Measurements from ENCODE around the gene C18orf54. TPM values are rescaled to one million over a fixed set of nuclear protein-coding genes. Genes with fewer than 3 reads are reported as not detected.
"Not testable (repeated sequence)": the region's sequence is repeated elsewhere in the genome, so short reads cannot be mapped to it uniquely, and the experiment has no call there.

The C18orf54 gene
- total RNA-seq, 1 experiment from 2014 or later: 14.3 TPM

- no peaks in the 10 kb centered on the region for H3K27me3 ChIP-seq (ENCODE audit: low read length)
- H3K9me3 ChIP-seq (ENCODE audit: low read length): no peaks in the 10 kb centered on the region
- H3K36me3 ChIP-seq (ENCODE audit: insufficient read depth, low read length): peaks cover 41% of the 10 kb centered on the region
- H3K79me2 ChIP-seq (ENCODE audit: low read length): no peaks in the 10 kb centered on the region
- H3K4me1 ChIP-seq (ENCODE audit: low read length): no peaks in the 10 kb centered on the region
- no peak for DNase-seq
- no peaks in the 10 kb centered on the region for H3K9me2 ChIP-seq (replicated peaks; ENCODE audit: insufficient read depth, low read length)
- no peak overlapping the region for H3K27ac ChIP-seq (ENCODE audit: low read length)
- no peak overlapping the region for H3K4me3 ChIP-seq (ENCODE audit: low read length)
- no peak overlapping the region for H3K4me2 ChIP-seq (ENCODE audit: low read depth, low read length, poor library complexity, severe bottlenecking)
- no peak overlapping the region for H3K9ac ChIP-seq (ENCODE audit: low read length)
- no peaks in the 10 kb centered on the region for H4K20me1 ChIP-seq (ENCODE audit: insufficient read depth, low read depth, low read length)
- no peak overlapping the region for H2AFZ ChIP-seq (ENCODE audit: low read length)
Observed at GRCh38 chr18:54378057-54378456, 20.4 kb downstream of the C18orf54 start.

GRCh38 chr18:54381640-54382039, 23.9 kb downstream of the C18orf54 start:
- Histone ChIP-seq H2AFZ (ENCODE audit: low read length) (no peak overlapping the region), H3K27ac (ENCODE audit: low read length) (no peak overlapping the region), H4K20me1 (ENCODE audit: insufficient read depth, low read depth, low read length) (no peaks in the 10 kb centered on the region), H3K4me3 (ENCODE audit: low read length) (no peak overlapping the region), H3K9me2 (replicated peaks; ENCODE audit: insufficient read depth, low read length) (no peaks in the 10 kb centered on the region), H3K4me1 (ENCODE audit: low read length) (no peaks in the 10 kb centered on the region), H3K9ac (ENCODE audit: low read length) (no peak overlapping the region), H3K4me2 (ENCODE audit: low read depth, low read length, poor library complexity, severe bottlenecking) (no peak overlapping the region), H3K27me3 (ENCODE audit: low read length) (no peaks in the 10 kb centered on the region), H3K36me3 (ENCODE audit: insufficient read depth, low read length) (peaks cover 22% of the 10 kb centered on the region; the same call in 1 of the 2 replicates), H3K9me3 (ENCODE audit: low read length) (no peaks in the 10 kb centered on the region), H3K79me2 (ENCODE audit: low read length) (no peaks in the 10 kb centered on the region)
- no peak for DNase-seq

- DNase-seq: no peak
- Histone ChIP-seq H3K4me2 (ENCODE audit: low read depth, low read length, poor library complexity, severe bottlenecking) (no peak overlapping the region), H3K9me2 (replicated peaks; ENCODE audit: insufficient read depth, low read length) (no peaks in the 10 kb centered on the region), H3K36me3 (ENCODE audit: insufficient read depth, low read length) (peaks cover 22% of the 10 kb centered on the region; the same call in 1 of the 2 replicates), H2AFZ (ENCODE audit: low read length) (no peak overlapping the region), H3K27ac (ENCODE audit: low read length) (no peak overlapping the region), H3K4me3 (ENCODE audit: low read length) (no peak overlapping the region), H3K9me3 (ENCODE audit: low read length) (no peaks in the 10 kb centered on the region), H3K9ac (ENCODE audit: low read length) (no peak overlapping the region), H4K20me1 (ENCODE audit: insufficient read depth, low read depth, low read length) (no peaks in the 10 kb centered on the region), H3K4me1 (ENCODE audit: low read length) (no peaks in the 10 kb centered on the region), H3K79me2 (ENCODE audit: low read length) (no peaks in the 10 kb centered on the region), H3K27me3 (ENCODE audit: low read length) (no peaks in the 10 kb centered on the region)
Observed at GRCh38 chr18:54382076-54382475, 24.4 kb downstream of the C18orf54 start.

GRCh38 chr18:54382733-54383252, 25.1 kb downstream of the C18orf54 start:
- no peaks in the 10 kb centered on the region for H4K20me1 ChIP-seq (ENCODE audit: insufficient read depth, low read depth, low read length)
- H3K9ac ChIP-seq (ENCODE audit: low read length): no peak overlapping the region
- peaks cover 2% of the 10 kb centered on the region for H3K4me1 ChIP-seq (ENCODE audit: low read length)
- H3K4me3 ChIP-seq (ENCODE audit: low read length): no peak overlapping the region
- no peak for DNase-seq
- H3K36me3 ChIP-seq (ENCODE audit: insufficient read depth, low read length): peaks cover 18% of the 10 kb centered on the region; the same call in 1 of the 2 replicates
- H3K9me2 ChIP-seq (replicated peaks; ENCODE audit: insufficient read depth, low read length): no peaks in the 10 kb centered on the region
- H3K4me2 ChIP-seq (ENCODE audit: low read depth, low read length, poor library complexity, severe bottlenecking): no peak overlapping the region
- H3K79me2 ChIP-seq (ENCODE audit: low read length): no peaks in the 10 kb centered on the region
- H3K27me3 ChIP-seq (ENCODE audit: low read length): no peaks in the 10 kb centered on the region
- no peak overlapping the region for H2AFZ ChIP-seq (ENCODE audit: low read length)
- no peaks in the 10 kb centered on the region for H3K9me3 ChIP-seq (ENCODE audit: low read length)
- H3K27ac ChIP-seq (ENCODE audit: low read length): no peak overlapping the region

GRCh38 chr18:54386043-54386442, 28.3 kb downstream of the C18orf54 start:
- no peaks in the 10 kb centered on the region for H3K27me3 ChIP-seq (ENCODE audit: low read length)
- H3K4me1 ChIP-seq (ENCODE audit: low read length): peaks cover 13% of the 10 kb centered on the region
- no peak overlapping the region for H3K27ac ChIP-seq (ENCODE audit: low read length)
- no peaks in the 10 kb centered on the region for H4K20me1 ChIP-seq (ENCODE audit: insufficient read depth, low read depth, low read length)
- H3K4me2 ChIP-seq (ENCODE audit: low read depth, low read length, poor library complexity, severe bottlenecking): no peak overlapping the region
- peaks cover 7% of the 10 kb centered on the region; the same call in 1 of the 2 replicates for H3K36me3 ChIP-seq (ENCODE audit: insufficient read depth, low read length)
- no peak overlapping the region for H3K4me3 ChIP-seq (ENCODE audit: low read length)
- no peak for DNase-seq
- H2AFZ ChIP-seq (ENCODE audit: low read length): no peak overlapping the region
- H3K9ac ChIP-seq (ENCODE audit: low read length): no peak overlapping the region
- no peaks in the 10 kb centered on the region for H3K79me2 ChIP-seq (ENCODE audit: low read length)
- no peaks in the 10 kb centered on the region for H3K9me3 ChIP-seq (ENCODE audit: low read length)
- no peaks in the 10 kb centered on the region for H3K9me2 ChIP-seq (replicated peaks; ENCODE audit: insufficient read depth, low read length)

GRCh38 chr18:54386800-54387495, 29.2 kb downstream of the C18orf54 start:
- not testable (repeated sequence) for H3K4me3 ChIP-seq (ENCODE audit: low read length); H3K9me2 ChIP-seq (replicated peaks; ENCODE audit: insufficient read depth, low read length); H3K27ac ChIP-seq (ENCODE audit: low read length); H2AFZ ChIP-seq (ENCODE audit: low read length); H3K4me2 ChIP-seq (ENCODE audit: low read depth, low read length, poor library complexity, severe bottlenecking); H3K9ac ChIP-seq (ENCODE audit: low read length); H3K27me3 ChIP-seq (ENCODE audit: low read length); H4K20me1 ChIP-seq (ENCODE audit: insufficient read depth, low read depth, low read length); H3K9me3 ChIP-seq (ENCODE audit: low read length); H3K36me3 ChIP-seq (ENCODE audit: insufficient read depth, low read length); DNase-seq; H3K79me2 ChIP-seq (ENCODE audit: low read length)
- peaks cover 13% of the 10 kb centered on the region for H3K4me1 ChIP-seq (ENCODE audit: low read length)

GRCh38 chr18:54387631-54388030, 29.9 kb downstream of the C18orf54 start:
- peaks cover 19% of the 10 kb centered on the region for H3K4me1 ChIP-seq (ENCODE audit: low read length)
- no peaks in the 10 kb centered on the region for H3K27me3 ChIP-seq (ENCODE audit: low read length)
- no peak overlapping the region for H2AFZ ChIP-seq (ENCODE audit: low read length)
- H3K27ac ChIP-seq (ENCODE audit: low read length): no peak overlapping the region
- no peaks in the 10 kb centered on the region for H3K9me3 ChIP-seq (ENCODE audit: low read length)
- no peak overlapping the region for H3K9ac ChIP-seq (ENCODE audit: low read length)
- no peaks in the 10 kb centered on the region for H3K36me3 ChIP-seq (ENCODE audit: insufficient read depth, low read length)
- H3K79me2 ChIP-seq (ENCODE audit: low read length): no peaks in the 10 kb centered on the region
- DNase-seq: no peak
- H3K9me2 ChIP-seq (replicated peaks; ENCODE audit: insufficient read depth, low read length): no peaks in the 10 kb centered on the region
- H3K4me2 ChIP-seq (ENCODE audit: low read depth, low read length, poor library complexity, severe bottlenecking): no peak overlapping the region
- no peaks in the 10 kb centered on the region for H4K20me1 ChIP-seq (ENCODE audit: insufficient read depth, low read depth, low read length)
- no peak overlapping the region for H3K4me3 ChIP-seq (ENCODE audit: low read length)

GRCh38 chr18:54388203-54389142, 30.8 kb downstream of the C18orf54 start:
- DNase-seq: peak; percentile 56
- no peak overlapping the region for H3K27ac ChIP-seq (ENCODE audit: low read length)
- no peaks in the 10 kb centered on the region for H4K20me1 ChIP-seq (ENCODE audit: insufficient read depth, low read depth, low read length)
- no peaks in the 10 kb centered on the region for H3K27me3 ChIP-seq (ENCODE audit: low read length)
- no peak overlapping the region for H3K9ac ChIP-seq (ENCODE audit: low read length)
- peaks cover 19% of the 10 kb centered on the region for H3K4me1 ChIP-seq (ENCODE audit: low read length)
- H3K4me3 ChIP-seq (ENCODE audit: low read length): no peak overlapping the region
- no peaks in the 10 kb centered on the region for H3K9me2 ChIP-seq (replicated peaks; ENCODE audit: insufficient read depth, low read length)
- no peak overlapping the region for H2AFZ ChIP-seq (ENCODE audit: low read length)
- H3K4me2 ChIP-seq (ENCODE audit: low read depth, low read length, poor library complexity, severe bottlenecking): no peak overlapping the region
- no peaks in the 10 kb centered on the region for H3K36me3 ChIP-seq (ENCODE audit: insufficient read depth, low read length)
- no peaks in the 10 kb centered on the region for H3K9me3 ChIP-seq (ENCODE audit: low read length)
- H3K79me2 ChIP-seq (ENCODE audit: low read length): no peaks in the 10 kb centered on the region
